Muscle layer of colon (tissue), 2 donors: Measurements from ENCODE around the gene SHFL.

Experiments
- H3K27ac ChIP-seq: one replicate; pipeline ENCODE4 v1.7.0; 2013; ENCODE audit warnings: low read depth, mild to moderate bottlenecking, low read length, moderate library complexity
- H3K27me3 ChIP-seq, 2 donors: one replicate each; pipeline ENCODE4 v1.7.0; 2013; ENCODE audit warnings: low read length in 2 of 2, mild to moderate bottlenecking in 2 of 2; ENCODE audit not compliant: insufficient read depth in 2 of 2, control insufficient read depth in 1 of 2
- H3K36me3 ChIP-seq: one replicate; pipeline ENCODE4 v1.7.0; 2013; ENCODE audit warnings: mild to moderate bottlenecking, low read length; ENCODE audit not compliant: insufficient read depth
- H3K4me1 ChIP-seq: one replicate; pipeline ENCODE4 v1.7.0; 2013; ENCODE audit warnings: mild to moderate bottlenecking, low read length; ENCODE audit not compliant: insufficient read depth
- H3K4me3 ChIP-seq, 2 donors: one replicate each; pipeline ENCODE4 v1.7.0; 2013; ENCODE audit warnings: low read length in 2 of 2, low read depth in 1 of 2, mild to moderate bottlenecking in 1 of 2, moderate library complexity in 1 of 2
- H3K9ac ChIP-seq: one replicate; pipeline ENCODE4 v1.7.0; 2013; ENCODE audit warnings: low read length
- H3K9me3 ChIP-seq: one replicate; pipeline ENCODE4 v1.7.0; 2013; ENCODE audit warnings: mild to moderate bottlenecking, low read length
- donor health status: abdominal sarcoma.
- donor health status: Adenocarcinoma of cecum.

The SHFL gene

DNA sequence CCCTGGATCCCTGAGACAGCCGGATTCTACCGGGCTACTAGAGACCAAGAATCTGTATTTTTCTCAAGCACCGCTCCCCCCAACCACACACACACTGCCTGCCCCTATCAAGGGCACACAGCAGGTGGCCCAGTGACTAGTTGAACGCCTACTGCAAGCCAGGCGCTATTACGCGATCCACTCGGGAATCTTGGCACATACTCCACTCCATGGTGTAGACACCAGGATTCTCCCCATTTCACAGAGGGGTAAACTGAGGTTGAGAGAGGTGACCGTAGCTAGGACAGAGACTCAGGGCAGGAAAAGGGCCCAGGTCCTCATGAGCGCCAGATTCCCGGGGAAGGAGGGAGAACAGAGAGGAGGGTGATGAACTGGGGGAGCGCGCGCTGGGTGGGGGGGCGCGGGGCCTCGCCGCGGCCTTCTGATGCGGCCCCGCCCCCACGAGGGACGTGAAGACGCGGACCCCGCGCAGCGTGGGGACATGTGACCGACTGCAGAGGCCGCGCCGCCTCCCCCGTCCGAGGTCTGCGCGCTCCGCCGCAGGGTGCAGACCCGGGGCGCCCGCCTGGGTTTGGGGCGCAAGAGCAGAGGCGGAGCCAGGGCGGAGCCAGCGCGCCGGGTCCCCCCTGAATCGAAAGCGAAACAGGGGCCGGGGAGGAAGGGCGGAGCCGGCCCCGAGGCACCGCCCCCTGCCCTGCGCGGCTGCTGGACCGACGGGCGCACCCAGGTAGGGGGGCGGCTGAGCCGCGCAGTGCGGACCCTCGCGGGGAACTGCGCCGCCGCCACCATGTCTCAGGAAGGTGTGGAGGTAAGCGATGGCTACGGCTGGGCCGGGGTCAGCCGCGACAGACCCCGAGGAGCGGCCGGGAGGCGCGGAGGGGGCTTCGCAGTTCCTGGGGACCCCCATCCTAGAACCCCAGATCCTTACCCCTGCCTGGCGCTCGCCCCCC is at the start of gene SHFL:
TSS of gene SHFL (plus strand) at position 677 of the 950 bp plus-strand sequence. CDS start at position 788, 111 bp downstream.
- Histone ChIP-seq H3K27me3 (no peaks in the 10 kb centered on the region), H3K27ac (peak within 1 kb of the TSS; percentile 93), H3K9ac (peak within 1 kb of the TSS; percentile 44), H3K4me1 (peaks cover 4% of the 10 kb centered on the region), H3K36me3 (peaks cover 6% of the 10 kb centered on the region), H3K4me3 (peak within 1 kb of the TSS; percentile 74 to 82), H3K9me3 (no peaks in the 10 kb centered on the region)

- Histone ChIP-seq H3K4me3 (no peak overlapping the region), H3K27me3 (peaks cover 13 to 14% of the 10 kb centered on the region in 2 donors), H3K4me1 (no peaks in the 10 kb centered on the region), H3K9ac (no peak overlapping the region), H3K9me3 (no peaks in the 10 kb centered on the region), H3K36me3 (no peaks in the 10 kb centered on the region), H3K27ac (no peak overlapping the region)
Observed at GRCh38 chr19:10036601-10037071, 49.5 kb upstream of the SHFL start.

- Histone ChIP-seq H3K27ac (no peak overlapping the region), H3K4me1 (no peaks in the 10 kb centered on the region), H3K4me3 (no peak overlapping the region), H3K27me3 (peaks cover 11 to 13% of the 10 kb centered on the region in 2 donors), H3K9me3 (peaks cover 2% of the 10 kb centered on the region), H3K9ac (no peak overlapping the region), H3K36me3 (no peaks in the 10 kb centered on the region)
Observed at GRCh38 chr19:10037367-10037766, 48.8 kb upstream of the SHFL start.

DNA sequence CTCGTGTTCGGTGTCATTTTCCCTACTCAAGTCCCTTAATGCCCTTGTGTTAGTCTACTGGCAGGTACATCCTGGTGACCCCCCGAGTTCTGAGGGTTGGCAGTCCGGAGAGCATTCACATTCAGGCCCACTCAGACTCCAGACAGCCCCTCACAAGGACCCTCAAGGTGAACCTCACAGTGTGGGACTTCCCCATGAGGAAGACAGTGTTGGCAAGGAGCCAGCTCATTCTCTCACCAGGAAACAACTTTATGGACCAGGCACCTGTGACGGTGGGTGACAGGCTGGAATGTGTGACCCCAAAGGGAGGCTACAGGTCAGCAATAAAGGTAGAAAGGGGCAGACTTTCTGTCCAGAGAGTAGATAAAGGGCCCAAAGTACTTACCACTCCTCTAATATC is 48.3 kb upstream of the SHFL start:
- H3K4me1 ChIP-seq, result no peaks in the 10 kb centered on the region
- H3K27me3 ChIP-seq, result peaks cover 9 to 13% of the 10 kb centered on the region in 2 donors
- no peak overlapping the region for H3K27ac ChIP-seq
- H3K9me3 ChIP-seq, result peaks cover 6% of the 10 kb centered on the region
- no peaks in the 10 kb centered on the region for H3K36me3 ChIP-seq
- no peak overlapping the region for H3K9ac ChIP-seq
- no peak overlapping the region for H3K4me3 ChIP-seq

DNA sequence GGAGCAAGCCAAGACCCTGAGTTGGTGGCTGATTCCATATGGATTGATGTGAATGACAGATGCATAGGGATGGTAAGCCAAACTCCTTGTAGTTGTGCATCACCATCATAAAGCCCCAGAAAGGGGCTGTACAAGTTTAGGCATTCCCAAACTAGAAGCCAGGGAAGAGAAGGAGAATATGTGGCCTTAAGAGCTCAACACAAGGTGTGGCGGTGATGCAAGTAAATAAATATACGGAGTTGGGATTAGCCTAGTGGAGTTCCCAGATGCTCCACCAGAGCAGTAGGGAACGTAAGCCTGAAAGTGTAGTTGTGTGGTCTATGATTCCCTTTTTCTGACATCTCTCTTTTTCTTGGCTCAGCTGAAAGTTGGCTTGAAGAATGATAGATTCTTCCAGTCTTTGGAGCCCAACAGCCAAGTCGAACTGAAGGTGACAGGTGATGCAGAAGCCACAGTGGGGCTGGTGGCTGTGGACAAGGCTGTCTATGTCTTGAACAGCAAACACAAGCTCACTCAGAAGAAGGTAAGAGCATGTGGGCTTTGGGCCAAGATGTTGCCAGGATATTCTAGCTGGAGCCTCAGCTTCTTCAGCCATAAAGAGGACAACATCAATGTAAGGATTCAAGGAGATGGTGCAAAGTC is 42.7 kb upstream of the SHFL start:
- peaks cover 0 to 9% of the 10 kb centered on the region in 2 donors for H3K27me3 ChIP-seq
- H3K9me3 ChIP-seq, result peaks cover 30% of the 10 kb centered on the region
- no peak overlapping the region for H3K9ac ChIP-seq
- no peaks in the 10 kb centered on the region for H3K4me1 ChIP-seq
- H3K27ac ChIP-seq, result no peak overlapping the region
- H3K36me3 ChIP-seq, result no peaks in the 10 kb centered on the region
- H3K4me3 ChIP-seq, result no peak overlapping the region

- Histone ChIP-seq H3K4me3 (no peak overlapping the region), H3K36me3 (no peaks in the 10 kb centered on the region), H3K9ac (no peak overlapping the region), H3K27ac (no peak overlapping the region), H3K4me1 (no peaks in the 10 kb centered on the region), H3K9me3 (peaks cover 30% of the 10 kb centered on the region), H3K27me3 (peaks cover 0 to 2% of the 10 kb centered on the region in 2 donors)
Observed at GRCh38 chr19:10044390-10044789, 41.7 kb upstream of the SHFL start.

GRCh38 chr19:10045371-10045770 is 40.7 kb upstream of the SHFL start:
- no peaks in the 10 kb centered on the region for H3K36me3 ChIP-seq
- no peak overlapping the region for H3K4me3 ChIP-seq
- no peaks in the 10 kb centered on the region for H3K27me3 ChIP-seq
- H3K9me3 ChIP-seq, result peaks cover 30% of the 10 kb centered on the region
- H3K4me1 ChIP-seq, result no peaks in the 10 kb centered on the region
- H3K27ac ChIP-seq, result no peak overlapping the region
- H3K9ac ChIP-seq, result no peak overlapping the region

GRCh38 chr19:10049626-10050025 is 36.5 kb upstream of the SHFL start:
- H3K9me3 ChIP-seq, result peaks cover 7% of the 10 kb centered on the region
- H3K36me3 ChIP-seq, result no peaks in the 10 kb centered on the region
- no peaks in the 10 kb centered on the region for H3K4me1 ChIP-seq
- no peak overlapping the region for H3K4me3 ChIP-seq
- H3K27ac ChIP-seq, result no peak overlapping the region
- H3K27me3 ChIP-seq, result no peaks in the 10 kb centered on the region
- H3K9ac ChIP-seq, result no peak overlapping the region

DNA sequence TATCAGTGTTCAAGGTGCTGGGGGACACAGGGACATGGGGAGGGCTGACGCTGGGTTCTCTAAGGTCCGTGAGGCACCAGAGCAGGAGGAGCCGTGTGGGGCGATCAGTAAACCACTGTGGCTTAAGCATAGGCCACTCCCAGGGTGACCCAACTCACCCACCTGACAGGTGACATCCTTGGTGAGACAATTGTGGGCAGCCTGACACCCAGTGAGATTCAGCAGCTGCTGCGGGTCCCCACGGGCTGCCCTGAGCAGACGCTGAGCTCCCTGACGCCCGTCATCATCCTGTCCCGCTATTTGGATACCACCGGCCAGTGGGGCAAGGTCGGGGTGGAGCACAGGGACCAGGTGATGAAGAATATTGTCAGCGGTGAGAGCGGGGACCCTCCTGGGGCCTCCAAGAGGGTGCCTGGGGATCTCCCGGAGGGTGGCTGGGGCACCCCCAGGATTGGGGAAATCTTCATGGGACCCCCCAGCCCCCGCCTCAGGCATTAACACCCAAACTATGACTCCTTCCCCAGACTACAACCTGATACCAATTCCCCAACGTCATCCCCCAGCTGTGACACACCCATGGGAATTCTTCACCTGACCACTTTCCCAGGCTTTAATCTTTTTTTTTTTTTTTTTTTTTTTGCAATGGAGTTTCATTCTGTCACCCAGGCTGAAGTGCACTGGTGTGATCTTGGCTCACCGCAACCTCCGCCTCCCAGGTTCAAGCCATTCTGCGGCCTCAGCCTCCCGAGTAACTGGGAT is 33.3 kb upstream of the SHFL start:
- Histone ChIP-seq H3K4me3 (no peak overlapping the region), H3K4me1 (no peaks in the 10 kb centered on the region), H3K9ac (no peak overlapping the region), H3K9me3 (no peaks in the 10 kb centered on the region), H3K27me3 (no peaks in the 10 kb centered on the region), H3K27ac (no peak overlapping the region), H3K36me3 (no peaks in the 10 kb centered on the region)

DNA sequence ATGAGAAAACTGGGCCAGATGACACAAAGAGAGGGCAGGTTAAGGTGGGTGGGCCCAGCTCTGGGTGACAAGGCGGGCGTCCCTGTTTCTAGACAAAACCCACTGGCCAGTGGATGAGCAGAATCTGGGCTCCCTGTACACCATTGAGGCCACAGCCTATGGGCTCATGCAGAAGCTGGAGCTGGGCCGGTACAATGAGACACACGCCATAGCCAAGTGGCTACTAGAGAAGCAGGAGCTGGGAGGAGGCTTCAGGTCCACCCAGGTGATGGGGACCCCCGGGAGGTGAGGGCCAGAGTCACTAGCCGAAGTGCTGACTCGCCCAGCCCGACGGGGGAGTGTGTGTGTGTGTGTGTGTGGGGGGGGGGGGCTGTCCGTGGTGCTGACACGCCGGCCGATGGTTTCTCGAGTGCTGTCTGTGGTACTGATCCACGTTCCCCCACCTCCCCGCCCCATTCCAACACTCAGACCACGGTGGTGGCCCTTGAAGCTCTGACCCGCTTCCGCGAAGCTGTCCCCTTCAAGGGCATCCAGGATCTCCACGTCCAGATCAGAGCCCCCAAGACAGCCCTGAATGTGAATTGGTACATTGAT is 24.3 kb upstream of the SHFL start:
- H3K4me3 ChIP-seq, result no peak overlapping the region
- H3K9ac ChIP-seq, result no peak overlapping the region
- H3K36me3 ChIP-seq, result no peaks in the 10 kb centered on the region
- no peaks in the 10 kb centered on the region for H3K4me1 ChIP-seq
- H3K27me3 ChIP-seq, result no peaks in the 10 kb centered on the region
- H3K27ac ChIP-seq, result no peak overlapping the region
- H3K9me3 ChIP-seq, result no peaks in the 10 kb centered on the region

- no peaks in the 10 kb centered on the region for H3K27me3 ChIP-seq
- H3K9ac ChIP-seq, result no peak overlapping the region
- H3K4me1 ChIP-seq, result no peaks in the 10 kb centered on the region
- H3K27ac ChIP-seq, result no peak overlapping the region
- no peaks in the 10 kb centered on the region for H3K36me3 ChIP-seq
- H3K4me3 ChIP-seq, result no peak overlapping the region
- no peaks in the 10 kb centered on the region for H3K9me3 ChIP-seq
Observed at GRCh38 chr19:10068205-10068604, 17.9 kb upstream of the SHFL start.
